BE2C (cell line): ENCODE measurements around the gene PTPRE.

Source experiments
- DNase-seq: peaks from one replicate; pipeline ENCODE4 v3.0.0-alpha.2; 2020
- H3K27me3 ChIP-seq: fragments of 250-450 bp; sonication (Bioruptor Pico); 2 replicates; pipeline ENCODE4 v1.5.1; 2020; ENCODE audit warnings: mild to moderate bottlenecking
- H3K36me3 ChIP-seq: fragments of 250-450 bp; sonication (Bioruptor Pico); 2 replicates; pipeline ENCODE4 v1.5.1; 2020; ENCODE audit warnings: mild to moderate bottlenecking
- H3K4me1 ChIP-seq: fragments of 250-450 bp; sonication (Bioruptor Pico); 2 replicates; pipeline ENCODE4 v1.5.1; 2020
- H3K4me3 ChIP-seq: 2 replicates; pipeline ENCODE4 v1.5.1; 2011; ENCODE audit warnings: low read depth, low read length
- H3K9me3 ChIP-seq: fragments of 250-450 bp; sonication (Bioruptor Pico); 2 replicates; pipeline ENCODE4 v1.5.1; 2020
- CTCF ChIP-seq: IDR thresholded peaks from 2 replicates; pipeline ENCODE4 v1.5.1; 2012; ENCODE audit warnings: mild to moderate bottlenecking, low read depth, low read length

Gene PTPRE

GRCh38 chr10:127887541-127888415 lies 19.1 kb upstream of the PTPRE start:
- H3K27me3 ChIP-seq: 0 out of 2 replicates have a peak, but pooled peaks cover 3% of the 10 kb centered on the region
- H3K9me3 ChIP-seq: no peaks in the 10 kb centered on the region
- TF ChIP-seq CTCF: no peak

DNA sequence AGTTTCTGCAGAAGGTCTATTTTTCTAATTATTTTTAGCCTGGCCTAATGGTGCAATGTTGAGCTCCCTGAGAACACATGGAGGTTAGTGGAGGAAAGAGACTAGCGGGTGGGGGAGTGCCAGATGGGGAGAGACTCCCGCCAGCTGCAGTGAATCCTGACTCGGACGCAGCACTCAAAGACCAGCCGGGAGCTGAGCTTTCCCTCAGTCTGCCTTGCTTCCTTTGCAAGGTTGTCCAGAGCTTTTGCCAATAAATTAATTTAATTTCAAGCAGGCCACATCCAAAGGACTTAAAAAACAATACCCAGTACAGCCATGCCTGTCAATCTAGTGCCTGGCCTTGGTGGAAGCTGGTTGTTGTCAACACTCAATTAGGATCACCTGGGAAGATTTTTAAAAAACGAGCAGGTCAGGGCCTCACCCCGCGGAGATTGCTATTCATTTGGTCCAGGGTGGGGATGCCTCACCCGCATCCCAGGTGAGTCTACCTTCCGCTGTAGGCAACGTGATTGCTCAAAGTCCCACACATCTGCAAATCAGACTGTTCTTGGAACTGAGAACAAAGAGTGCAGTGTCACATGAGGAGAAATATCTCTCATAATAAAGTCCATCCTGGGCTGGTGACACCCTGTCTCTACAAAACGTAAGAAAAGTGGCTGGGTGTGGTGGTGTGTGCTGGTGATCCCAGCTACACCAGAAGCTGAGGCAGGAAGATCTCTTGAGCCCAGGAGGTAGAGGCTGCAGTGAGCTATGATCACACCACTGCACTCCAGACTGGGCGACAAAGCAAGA lies 18.2 kb upstream of the PTPRE start:
- Histone ChIP-seq H3K27me3 (0 out of 2 replicates have a peak, but pooled peaks cover 3% of the 10 kb centered on the region), H3K36me3 (no peaks in the 10 kb centered on the region), H3K4me3 (no peak overlapping the region), H3K9me3 (no peaks in the 10 kb centered on the region), H3K4me1 (no peaks in the 10 kb centered on the region)
- no peak for DNase-seq
- TF ChIP-seq CTCF: no peak

More at GRCh38 chr10:127887541-127888415, 19.1 kb upstream of the PTPRE start:
- Histone ChIP-seq H3K4me3 (no peak overlapping the region), H3K4me1 (no peaks in the 10 kb centered on the region), H3K36me3 (no peaks in the 10 kb centered on the region)
- DNase-seq: no peak

DNA sequence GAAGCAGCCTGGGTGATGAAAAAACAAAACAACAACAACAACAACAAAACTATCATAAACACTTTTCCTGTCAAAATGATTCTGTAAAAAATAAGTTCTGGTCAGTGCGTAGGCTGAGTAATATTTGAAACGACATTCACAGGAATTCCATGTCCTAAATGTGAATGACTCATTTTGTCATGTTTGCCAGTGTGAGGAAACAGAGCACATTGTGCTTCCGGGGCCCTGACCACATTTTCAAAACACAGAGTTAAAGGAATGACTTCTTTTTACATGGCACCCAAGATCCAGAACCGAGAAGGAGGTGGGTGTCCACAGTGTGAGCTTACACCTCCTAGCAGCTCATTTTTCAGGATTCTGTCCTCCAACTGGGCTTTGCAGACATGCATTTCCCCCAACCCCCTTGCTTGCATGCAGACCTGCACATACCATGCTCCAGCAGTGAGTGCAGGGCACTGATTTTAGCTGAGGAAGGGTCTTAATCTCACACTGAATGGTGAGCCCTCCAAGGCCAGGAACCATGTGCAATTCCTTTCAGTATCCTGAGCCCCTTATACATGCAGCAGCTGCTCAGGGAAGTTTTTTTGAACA lies 17.2 kb upstream of the PTPRE start:
- Histone ChIP-seq H3K4me3 (no peak overlapping the region), H3K9me3 (no peaks in the 10 kb centered on the region), H3K4me1 (no peaks in the 10 kb centered on the region), H3K36me3 (no peaks in the 10 kb centered on the region), H3K27me3 (0 out of 2 replicates have a peak, but pooled peaks cover 3% of the 10 kb centered on the region)
- no peak for DNase-seq
- TF ChIP-seq CTCF: no peak

DNA sequence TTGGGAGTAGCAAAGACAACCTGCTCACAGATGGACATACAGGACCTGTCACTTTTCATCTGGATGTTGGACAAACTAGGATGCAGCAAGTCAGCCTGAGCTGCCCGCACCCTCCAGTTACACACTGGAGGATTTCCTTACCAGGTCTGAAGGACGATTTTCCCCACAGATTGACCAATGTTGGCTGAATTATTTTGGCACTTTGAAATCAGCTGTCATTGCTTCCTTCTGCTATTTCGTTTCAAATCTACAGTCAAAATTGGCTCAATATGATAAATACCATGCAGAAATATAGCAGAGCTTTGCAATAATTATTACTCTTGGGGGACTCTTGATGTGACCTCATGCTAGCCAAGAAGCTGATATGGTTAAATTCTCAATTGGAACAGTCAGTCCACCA lies 16.7 kb upstream of the PTPRE start:
- Histone ChIP-seq H3K4me1 (no peaks in the 10 kb centered on the region), H3K36me3 (no peaks in the 10 kb centered on the region), H3K27me3 (0 out of 2 replicates have a peak, but pooled peaks cover 3% of the 10 kb centered on the region), H3K4me3 (no peak overlapping the region), H3K9me3 (no peaks in the 10 kb centered on the region)
- DNase-seq: no peak
- no peak for TF ChIP-seq CTCF

- Histone ChIP-seq H3K9me3 (no peaks in the 10 kb centered on the region), H3K36me3 (no peaks in the 10 kb centered on the region), H3K4me1 (no peaks in the 10 kb centered on the region), H3K4me3 (no peak overlapping the region), H3K27me3 (0 out of 2 replicates have a peak, but pooled peaks cover 3% of the 10 kb centered on the region)
- no peak for TF ChIP-seq CTCF
- DNase-seq: no peak
Observed at GRCh38 chr10:127890832-127891334, 16.0 kb upstream of the PTPRE start.
